HuH-7.5 (cell line): ENCODE data around the gene ADM.

Experiments used
- DNase-seq: peaks from one replicate; pipeline ENCODE4 v3.0.0; 2011; ENCODE audit warnings: low spot score

Gene ADM

DNA sequence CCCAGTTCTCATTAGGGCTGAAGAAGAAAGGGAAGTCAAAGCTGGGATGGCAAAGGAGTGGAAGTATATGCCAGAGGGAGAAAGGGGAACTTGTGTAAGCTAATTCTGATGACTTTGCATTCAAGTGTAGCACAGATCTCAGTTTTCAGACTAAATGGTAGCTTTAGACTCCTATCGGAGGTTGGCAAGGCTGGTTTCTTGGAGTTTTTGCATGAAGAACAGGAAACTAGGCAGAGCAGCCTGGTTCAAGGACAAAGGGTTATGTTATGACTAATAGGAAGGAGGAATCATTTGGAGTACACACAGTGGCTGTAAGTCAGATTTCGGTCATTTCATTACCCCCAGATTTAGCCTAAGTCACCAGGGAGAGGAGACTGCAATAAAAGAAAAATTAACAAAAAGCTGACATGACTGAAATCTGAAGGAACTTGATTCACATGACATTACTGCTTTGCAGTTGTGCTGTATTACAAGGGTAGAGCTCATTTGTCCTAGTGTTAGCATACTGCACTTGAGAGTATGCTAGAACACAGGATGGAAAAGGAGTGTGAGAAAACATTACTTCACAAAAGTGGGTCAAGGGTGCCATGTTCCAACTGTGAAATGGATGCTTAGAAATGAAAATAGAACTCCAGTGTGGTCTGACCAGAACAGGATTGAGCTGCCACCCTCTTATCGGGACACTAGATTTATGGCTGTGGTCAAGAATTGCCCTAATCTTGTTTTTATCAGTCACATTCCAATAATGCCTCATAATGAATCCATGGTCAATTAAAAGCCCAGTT lies 23.6 kb downstream of the ADM start:
- DNase-seq = no peak

GRCh38 chr11:10329356-10329755 lies 24.5 kb downstream of the ADM start:
- no peak for DNase-seq

DNA sequence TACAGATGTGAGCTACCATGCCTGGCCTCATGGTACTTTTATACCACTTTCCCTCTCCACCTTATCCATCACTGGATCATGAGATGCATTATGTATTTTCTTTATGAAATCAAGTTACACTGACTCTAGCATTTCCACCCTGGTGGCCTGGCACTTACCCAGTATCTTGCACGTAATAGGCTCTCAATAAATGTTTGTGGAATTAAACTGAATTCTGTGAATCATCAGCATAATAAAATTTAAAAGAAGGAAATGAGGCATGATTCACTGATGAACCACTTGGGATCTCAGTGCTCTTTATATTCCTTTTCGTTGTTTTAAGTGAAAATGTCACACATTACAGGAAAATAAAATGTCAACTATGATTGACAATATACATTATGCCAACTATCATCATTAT lies 25.1 kb downstream of the ADM start:
- no peak for DNase-seq

- no peak for DNase-seq
These were observed 26.8 kb downstream of the ADM start for GRCh38 chr11:10331548-10332289.

DNA sequence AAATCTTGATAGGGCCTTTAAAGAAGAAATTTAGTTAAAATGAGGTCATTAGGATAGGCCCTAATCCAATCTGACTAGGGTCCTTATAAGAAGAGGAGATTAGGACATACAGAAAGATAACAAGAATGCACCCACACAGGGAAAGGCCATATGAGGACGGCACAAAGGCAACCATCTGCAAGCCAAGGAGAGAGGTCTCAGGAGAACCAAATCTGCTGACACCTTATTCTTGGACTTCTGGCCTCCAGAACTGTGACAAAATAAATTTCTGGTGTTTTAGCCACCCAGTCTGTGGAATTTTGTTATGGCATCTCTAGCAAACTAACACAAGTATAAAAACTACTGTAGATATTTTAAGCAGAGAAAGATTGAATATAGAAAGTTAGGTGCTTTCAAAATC lies 28.6 kb downstream of the ADM start:
- DNase-seq = no peak

DNA sequence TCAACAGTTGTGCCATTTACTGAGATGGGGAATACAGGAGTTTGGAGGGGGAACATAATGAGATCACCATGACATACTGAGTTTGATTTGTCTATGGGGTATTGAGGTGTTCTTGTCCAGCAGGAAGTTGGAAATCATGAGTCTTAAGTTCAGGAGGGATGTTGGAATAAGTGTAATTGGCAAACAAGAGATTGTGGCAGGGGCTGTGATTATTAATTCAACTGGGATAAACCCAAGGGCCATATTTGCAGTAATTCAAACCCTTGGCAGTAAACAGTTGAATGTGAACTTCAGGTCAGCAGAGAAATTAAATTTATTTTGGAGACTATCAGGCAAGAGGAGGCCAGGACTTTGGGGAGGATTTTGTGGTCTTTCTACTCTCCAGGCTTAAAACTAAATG lies 33.4 kb downstream of the ADM start:
- DNase-seq = no peak

GRCh38 chr11:10348650-10349280 lies 43.9 kb downstream of the ADM start:
- DNase-seq = no peak

DNA sequence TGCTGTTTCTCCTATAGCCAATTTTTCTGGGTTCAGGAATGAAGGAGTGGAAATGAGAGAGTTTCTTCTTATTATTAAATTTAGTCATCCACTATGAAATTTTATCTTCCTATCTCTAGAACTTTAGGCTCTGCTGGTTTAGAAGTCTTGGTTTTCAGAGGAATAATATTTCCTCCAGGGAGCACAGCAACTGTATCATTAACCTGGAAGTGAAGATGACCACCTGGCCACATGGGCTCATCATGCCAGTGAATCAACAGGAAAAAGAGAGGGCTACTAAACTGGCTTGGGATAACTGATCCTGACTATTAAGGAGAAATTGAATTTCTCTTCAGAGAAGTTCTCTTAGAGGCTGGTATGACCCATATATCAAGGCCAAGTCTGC lies 44.4 kb downstream of the ADM start:
- no peak for DNase-seq

- no peak for DNase-seq
These were observed 44.9 kb downstream of the ADM start for GRCh38 chr11:10349806-10350205.

DNA sequence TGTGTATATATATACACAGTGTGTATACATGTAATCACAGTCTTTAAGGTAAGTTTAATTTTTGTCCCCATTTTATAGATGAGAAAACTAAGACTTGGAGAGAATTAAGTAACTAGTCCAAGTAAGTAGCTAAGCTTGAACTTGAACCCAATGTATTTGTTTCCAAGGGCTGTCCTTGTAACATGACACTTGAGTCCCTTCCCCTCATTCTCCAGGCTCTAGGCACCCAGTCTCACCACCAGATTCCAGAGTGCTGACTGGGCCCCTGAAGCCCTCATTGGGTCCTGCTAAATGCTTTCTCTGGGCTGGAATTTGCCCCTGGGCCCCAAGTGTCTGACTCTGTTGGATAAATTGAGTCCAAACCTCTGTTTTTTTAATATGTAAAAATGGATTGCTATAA lies 45.5 kb downstream of the ADM start:
- DNase-seq = no peak

DNA sequence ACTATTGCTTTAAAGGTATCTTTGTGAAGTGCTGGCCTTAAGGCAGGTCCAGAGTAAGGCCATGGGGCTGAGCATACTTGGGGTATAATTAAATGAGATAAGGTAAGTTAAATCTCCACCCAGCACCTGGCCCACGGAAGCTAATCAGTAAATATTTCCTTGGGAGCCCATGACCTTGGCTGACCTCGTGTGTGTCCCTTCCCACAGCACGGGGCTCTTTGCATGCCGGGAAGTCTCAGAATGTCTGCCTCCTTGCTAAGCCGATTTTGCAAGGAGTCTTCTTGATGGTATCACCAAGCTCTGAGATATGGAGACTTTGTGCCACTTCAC lies 46.5 kb downstream of the ADM start:
- DNase-seq = no peak

- no peak for DNase-seq
These were observed 47.1 kb downstream of the ADM start for GRCh38 chr11:10351765-10352641.

GRCh38 chr11:10352921-10353550 lies 48.2 kb downstream of the ADM start:
- no peak for DNase-seq

GRCh38 chr11:10354389-10354788 lies 49.5 kb downstream of the ADM start:
- DNase-seq = no peak

DNA sequence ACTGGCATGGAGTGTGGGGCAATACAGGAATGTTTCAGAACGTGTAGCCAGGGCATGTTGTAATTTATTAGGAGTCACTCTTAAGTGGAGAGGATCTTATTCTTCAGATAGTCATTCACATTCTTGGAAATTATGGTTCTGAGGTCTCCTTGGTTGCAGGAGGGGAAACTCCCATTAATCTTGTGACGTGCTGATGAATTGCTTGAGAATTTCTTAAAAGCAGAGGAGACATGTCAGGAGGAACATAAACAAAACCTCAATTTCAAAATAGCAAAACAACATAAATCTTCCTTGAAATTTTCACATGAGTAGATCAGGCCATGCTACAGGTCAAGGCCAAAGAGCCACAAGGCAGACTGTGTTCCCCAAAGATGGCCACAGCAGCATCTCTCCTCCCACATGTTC lies 50.4 kb downstream of the ADM start:
- no peak for DNase-seq

DNA sequence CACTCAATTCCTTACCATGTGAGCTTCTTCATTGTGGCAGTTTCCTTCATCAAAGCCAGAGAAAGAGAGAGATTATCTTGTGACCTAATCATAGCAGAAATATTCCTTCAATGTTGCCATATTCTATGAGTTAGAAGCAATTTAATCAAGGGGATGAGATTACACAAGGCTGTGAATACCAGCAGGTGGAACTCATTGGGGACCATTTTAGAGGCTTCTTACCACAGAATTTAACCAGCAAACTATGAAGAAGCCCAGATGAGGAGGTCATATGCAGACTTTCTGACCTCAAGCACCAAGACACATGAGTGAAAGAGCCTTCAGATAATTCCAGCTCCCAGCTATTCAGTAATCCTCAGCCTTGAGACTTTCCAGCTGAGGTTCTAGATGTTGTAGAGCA lies 51.3 kb downstream of the ADM start:
- no peak for DNase-seq
